HL-60/S4 treated with phorbol 12-myristate 13-acetate at 8.2 ng/mL for 4 days and 3 days (cell line): ENCODE results near the gene ADGRA1.
"Not testable (repeated sequence)": the region's sequence is repeated elsewhere in the genome, so short reads cannot be mapped to it uniquely, and the experiment has no call there.

Experiments
- in situ Hi-C: fragments of 300-500 bp; cut with MboI; formaldehyde crosslinking; loops from 2 replicates; pipeline ENCODE4 v1.15.0; 2022; ENCODE audit warnings: low sequenced_read_pairs

Gene ADGRA1

GRCh38 chr10:133110133-133110532 lies 22.4 kb downstream of the ADGRA1 start:
- in situ Hi-C loops, result no loop called here

GRCh38 chr10:133110609-133111275 lies 23.0 kb downstream of the ADGRA1 start:
- in situ Hi-C loops, result no loop called here

- in situ Hi-C loops, result not testable (repeated sequence)
Observed at GRCh38 chr10:133111640-133112039, 23.9 kb downstream of the ADGRA1 start.

- in situ Hi-C loops, result no loop called here
Observed at GRCh38 chr10:133113146-133113830, 25.6 kb downstream of the ADGRA1 start.

- in situ Hi-C loops, result no loop called here
Observed at GRCh38 chr10:133113847-133114246, 26.1 kb downstream of the ADGRA1 start.

- in situ Hi-C loops, result no loop called here
Observed at GRCh38 chr10:133114251-133114650, 26.5 kb downstream of the ADGRA1 start.

GRCh38 chr10:133114726-133115452 lies 27.2 kb downstream of the ADGRA1 start:
- in situ Hi-C loops, result no loop called here

GRCh38 chr10:133115453-133115842 lies 27.7 kb downstream of the ADGRA1 start:
- in situ Hi-C loops, result no loop called here

GRCh38 chr10:133115976-133116375 lies 28.3 kb downstream of the ADGRA1 start:
- in situ Hi-C loops, result no loop called here

- in situ Hi-C loops, result no loop called here
Observed at GRCh38 chr10:133116455-133116854, 28.7 kb downstream of the ADGRA1 start.

- in situ Hi-C loops, result no loop called here
Observed at GRCh38 chr10:133117036-133117687, 29.4 kb downstream of the ADGRA1 start.

- in situ Hi-C loops, result no loop called here
Observed at GRCh38 chr10:133117688-133118071, 30.0 kb downstream of the ADGRA1 start.

- in situ Hi-C loops, result no loop called here
Observed at GRCh38 chr10:133121479-133121878, 33.8 kb downstream of the ADGRA1 start.

- in situ Hi-C loops, result no loop called here
Observed at GRCh38 chr10:133122171-133122935, 34.6 kb downstream of the ADGRA1 start.

GRCh38 chr10:133123050-133123745 lies 35.5 kb downstream of the ADGRA1 start:
- in situ Hi-C loops, result no loop called here

GRCh38 chr10:133123746-133124356 lies 36.1 kb downstream of the ADGRA1 start:
- in situ Hi-C loops, result no loop called here

GRCh38 chr10:133124357-133125211 lies 36.9 kb downstream of the ADGRA1 start:
- in situ Hi-C loops, result no loop called here

GRCh38 chr10:133125901-133126300 lies 38.2 kb downstream of the ADGRA1 start:
- in situ Hi-C loops, result no loop called here
